IMR-90 (cell line): ENCODE measurements around the gene ZBED4. TPM values are rescaled to one million over a fixed set of nuclear protein-coding genes. Genes with fewer than 3 reads are reported as not detected.

Experiments used
- ATAC-seq: fragments of 200-7000 bp; cut with Tn5 transposase; 2 replicates; pipeline ENCODE4 v1.9.1; 2020; ENCODE audit warnings: low read depth, mild to moderate bottlenecking, moderate library complexity
- BruUV-seq: library from RNA; stranded (reverse); fragments of 400-500 nt; replicated peaks from 2 replicates; lab custom pipeline; 2021; lab: Mats Ljungman, UMichigan
- CTCF ChIA-PET: fragments of 300-600 bp; formaldehyde crosslinking; extraction: SDS; loops from one replicate; lab custom pipeline; 2021; ENCODE audit warnings: antibody characterized with exemption; lab: Yijun Ruan, JAX
- POLR2A ChIA-PET: fragments of 300-600 bp; sonication (Branson Sonifier 250); formaldehyde crosslinking; loops from one replicate; lab custom pipeline; 2022; ENCODE audit warnings: antibody characterized with exemption; ENCODE audit not compliant: unreplicated experiment; lab: Charles Lee
- DNase-seq: peaks from one replicate; pipeline ENCODE4 v3.0.0; 2013
- H2AFZ ChIP-seq: replicated peaks from 2 replicates; pipeline ENCODE3; 2013; ENCODE audit warnings: low read length, mild to moderate bottlenecking; ENCODE audit not compliant: poor library complexity
- H2AK5ac ChIP-seq: 2 replicates; pipeline ENCODE4 v1.6.1; 2013; ENCODE audit warnings: low read depth, low read length, inconsistent platforms
- H2AK9ac ChIP-seq: replicated peaks from 2 replicates; pipeline ENCODE3; 2013; ENCODE audit warnings: mild to moderate bottlenecking, low read depth, low read length, moderate library complexity; ENCODE audit not compliant: poor library complexity
- H2BK120ac ChIP-seq: 2 replicates; pipeline ENCODE4 v1.6.1; 2013; ENCODE audit warnings: low read depth, low read length, inconsistent platforms
- H2BK15ac ChIP-seq: 3 replicates; pipeline ENCODE4 v1.6.1; 2013; ENCODE audit warnings: low read depth, low read length, inconsistent platforms
- H2BK20ac ChIP-seq: 2 replicates; pipeline ENCODE4 v1.6.1; 2013; ENCODE audit warnings: low read depth, mild to moderate bottlenecking, inconsistent platforms, low read length, moderate library complexity
- H2BK5ac ChIP-seq: 2 replicates; pipeline ENCODE4 v1.6.1; 2013; ENCODE audit warnings: mild to moderate bottlenecking, low read depth, low read length, inconsistent platforms; ENCODE audit not compliant: poor library complexity, severe bottlenecking
- H3K14ac ChIP-seq: replicated peaks from 2 replicates; pipeline ENCODE4 v1.6.1; 2013; ENCODE audit warnings: low read depth, low read length, inconsistent platforms
- H3K18ac ChIP-seq: 2 replicates; pipeline ENCODE4 v1.6.1; 2013; ENCODE audit warnings: low read depth, low read length, control low read depth
- H3K23ac ChIP-seq: 2 replicates; pipeline ENCODE4 v1.6.1; 2013; ENCODE audit warnings: low read depth, low read length, inconsistent platforms
- H3K27ac ChIP-seq: 2 replicates; pipeline ENCODE4 v1.5.1; 2013; ENCODE audit warnings: mild to moderate bottlenecking, control low read depth, low read length; ENCODE audit not compliant: insufficient read depth
- H3K27me3 ChIP-seq: 2 replicates; pipeline ENCODE4 v1.6.1; 2013; ENCODE audit warnings: low read length; ENCODE audit not compliant: control insufficient read depth, insufficient read depth
- H3K36me3 ChIP-seq: 2 replicates; pipeline ENCODE4 v1.6.1; 2013; ENCODE audit warnings: low read length, mixed read lengths; ENCODE audit not compliant: control insufficient read depth, insufficient read depth
- H3K4ac ChIP-seq: 2 replicates; pipeline ENCODE4 v1.6.1; 2013; ENCODE audit warnings: low read depth, low read length, inconsistent platforms
- H3K4me1 ChIP-seq: 2 replicates; pipeline ENCODE4 v1.6.1; 2013; ENCODE audit warnings: low read length, mixed read lengths; ENCODE audit not compliant: control insufficient read depth, insufficient read depth
- H3K4me2 ChIP-seq: 2 replicates; pipeline ENCODE4 v1.6.1; 2013; ENCODE audit warnings: low read depth, mild to moderate bottlenecking, control low read depth, low read length, moderate library complexity
- H3K4me3 ChIP-seq: 2 replicates; pipeline ENCODE4 v1.5.1; 2013; ENCODE audit warnings: low read depth, mild to moderate bottlenecking, control low read depth, low read length, moderate library complexity; ENCODE audit not compliant: insufficient read depth
- H3K56ac ChIP-seq: 2 replicates; pipeline ENCODE4 v1.6.1; 2013; ENCODE audit warnings: low read length, inconsistent platforms; ENCODE audit not compliant: insufficient read depth; ENCODE audit errors: extremely low read depth
- H3K79me1 ChIP-seq, 2 experiments: 2 replicates each; pipeline ENCODE4 v1.6.1; 2013; ENCODE audit warnings: low read length in 2 of 2, inconsistent platforms in 1 of 2, low read depth in 1 of 2
- H3K9ac ChIP-seq: 2 replicates; pipeline ENCODE4 v1.6.1; 2013; ENCODE audit warnings: low read depth, low read length, control low read depth
- H3K9me1 ChIP-seq: 2 replicates; pipeline ENCODE4 v1.6.1; 2013; ENCODE audit warnings: low read length, inconsistent platforms; ENCODE audit not compliant: insufficient read depth
- H3K9me3 ChIP-seq: 2 replicates; pipeline ENCODE4 v1.6.1; 2013; ENCODE audit warnings: low read length; ENCODE audit not compliant: control insufficient read depth, insufficient read depth
- H4K20me1 ChIP-seq: 2 replicates; pipeline ENCODE4 v1.6.1; 2013; ENCODE audit warnings: low read length, inconsistent platforms; ENCODE audit not compliant: insufficient read depth
- H4K5ac ChIP-seq: 2 replicates; pipeline ENCODE4 v1.6.1; 2013; ENCODE audit warnings: mild to moderate bottlenecking, low read depth, low read length, control low read depth
- H4K8ac ChIP-seq, 2 experiments: 2 replicates each; pipeline ENCODE4 v1.6.1; 2013; ENCODE audit warnings: low read depth in 2 of 2, low read length in 2 of 2, control low read depth in 1 of 2, inconsistent platforms in 1 of 2
- H4K91ac ChIP-seq: 2 replicates; pipeline ENCODE4 v1.6.1; 2013; ENCODE audit warnings: low read depth, low read length, inconsistent platforms; ENCODE audit not compliant: insufficient read depth
- CTCF ChIP-seq: conservative IDR thresholded peaks from 2 replicates; pipeline ENCODE4 v1.5.1; 2012; ENCODE audit warnings: mild to moderate bottlenecking, low read depth, low read length, improper control_type of control experiment
- FOS ChIP-seq: fragments of 150-350 bp; IDR thresholded peaks from 2 replicates; pipeline ENCODE4 v1.6.1; 2016; ENCODE audit warnings: low read depth, low read length
- NFE2L2 ChIP-seq: fragments of 150-350 bp; IDR thresholded peaks from 2 replicates; pipeline ENCODE4 v1.6.1; 2016; ENCODE audit warnings: low read depth, mild to moderate bottlenecking, low read length
- RCOR1 ChIP-seq: IDR thresholded peaks from 2 replicates; pipeline ENCODE4 v1.6.1; 2012; ENCODE audit warnings: mild to moderate bottlenecking, low read length, improper control_type of control experiment; ENCODE audit not compliant: insufficient replicate concordance
- USF2 ChIP-seq: fragments of 150-350 bp; IDR thresholded peaks from 2 replicates; pipeline ENCODE4 v1.6.1; 2017; ENCODE audit warnings: mild to moderate bottlenecking, antibody characterized with exemption, low read length, low read depth
- WGBS, 2 experiments: methylation state at CpG; one replicate each; pipeline versions ENCODE4 v1.1.5 to v1.1.7; 2013; ENCODE audit warnings: missing lambda C conversion rate in 2 of 2; ENCODE audit not compliant: insufficient read length in 1 of 2; ENCODE audit errors: extremely low coverage in 2 of 2; 5-methylcytosine and 5-hydroxymethylcytosine counted together
- dilution Hi-C: fragments of 300-500 bp; cut with HindIII; formaldehyde crosslinking; loops from one replicate; pipeline ENCODE4 v1.14.3; 2018; ENCODE audit warnings: low sequenced_read_pairs; ENCODE audit not compliant: unreplicated experiment
- in situ Hi-C: fragments of 300-500 bp; cut with MboI; formaldehyde crosslinking; loops from 3 replicates; pipeline ENCODE4 v1.14.3; 2019; ENCODE audit warnings: low sequenced_read_pairs, inconsistent platforms, mixed read lengths
- intact Hi-C: fragments of 100-400 bp; cut with micrococcal nuclease; formaldehyde crosslinking; loops from 2 replicates; pipeline ENCODE4 v1.10.0; 2022
- polyA plus RNA-seq, 3 experiments: library from polyadenylated mRNA; depleted of rRNA; stranded (reverse); fragments of >200 nt; gene quantifications; 2 replicates each; pipeline ENCODE4 v1.2.3, GENCODE V29; 2012; ENCODE audit warnings: low replicate concordance in 1 of 3
- total RNA-seq: library from RNA; depleted of rRNA; stranded (reverse); fragments of >200 nt; gene quantifications from 2 replicates; pipeline ENCODE4 v1.2.3, GENCODE V29; 2012

Gene ZBED4
- total and polyA plus RNA-seq, 2 of the 4 experiments (the other 2 are of a cell fraction) = 9.3 to 10.5 TPM

- TF ChIP-seq RCOR1 = no peak
- no peak for TF ChIP-seq USF2
- no peak for TF ChIP-seq CTCF
- 0 out of 2 replicates have a peak, but pooled peaks have one; percentile 8 for TF ChIP-seq FOS
- TF ChIP-seq NFE2L2 = no peak
Measured at GRCh38 chr22:49861642-49862495, 8.2 kb downstream of the ZBED4 start.

More at GRCh38 chr22:49861642-49862495, 8.2 kb downstream of the ZBED4 start:
- dilution Hi-C loops (no loop called here), intact Hi-C loops (no loop called here), in situ Hi-C loops (loop anchor here (10.0 kb wide), 1 partner anchor 53 kb away; the partner anchor contains the start of genes ALG12 and CRELD2)
- no peak overlapping the region for H4K5ac ChIP-seq
- no peak overlapping the region for H3K18ac ChIP-seq
- H3K79me1 ChIP-seq = peaks cover 20 to 62% of the 10 kb centered on the region in 2 experiments
- no peak overlapping the region for H4K8ac ChIP-seq
- no peak overlapping the region for H3K14ac ChIP-seq
- H3K9me1 ChIP-seq = peaks cover 9% of the 10 kb centered on the region; the same call in 1 of the 2 replicates
- no peak overlapping the region for H3K56ac ChIP-seq
- peaks cover 80% of the 10 kb centered on the region for H4K20me1 ChIP-seq
- H2AFZ ChIP-seq = no peak overlapping the region
- H3K4ac ChIP-seq = no peak overlapping the region
- peaks cover 10% of the 10 kb centered on the region for H3K36me3 ChIP-seq
- BruUV-seq = no TSS peak
- no peak overlapping the region for H2BK20ac ChIP-seq
- no peak overlapping the region for H3K23ac ChIP-seq
- no peak overlapping the region for H3K4me3 ChIP-seq
- CTCF ChIA-PET = no interaction called here
- H3K9ac ChIP-seq = no peak overlapping the region
- no peak for ATAC-seq
- no peak for DNase-seq
- no peak overlapping the region for H2AK5ac ChIP-seq
- POLR2A ChIA-PET = no interaction called here
- no peak overlapping the region for H4K91ac ChIP-seq
- H3K4me2 ChIP-seq = no peak overlapping the region
- H2BK120ac ChIP-seq = no peak overlapping the region
- H3K27ac ChIP-seq = no peak overlapping the region
- no peak overlapping the region for H2AK9ac ChIP-seq
- H2BK5ac ChIP-seq = no peak overlapping the region
- 99% methylated on average over 18 of the region's 29 CpGs; no CpG with 5 or more reads in 1 of the 2 experiments for WGBS, 2 experiments
- H2BK15ac ChIP-seq = no peak overlapping the region
- no peaks in the 10 kb centered on the region for H3K4me1 ChIP-seq
- H3K27me3 ChIP-seq = no peaks in the 10 kb centered on the region
- peaks cover 13% of the 10 kb centered on the region for H3K9me3 ChIP-seq
